Activated gamma-delta T cell (primary cell): ENCODE measurements around the gene PLAC8L1.
"Not testable (repeated sequence)": the region's sequence is repeated elsewhere in the genome, so short reads cannot be mapped to it uniquely, and the experiment has no call there.

Experiments used
- DNase-seq: peaks from one replicate; lab custom pipeline; 2025; lab: John Stamatoyannopoulos, UW
- total RNA-seq, 2 donors: gene quantifications; one replicate each; lab custom pipeline; 2026; lab: John Stamatoyannopoulos, UW

PLAC8L1 gene, protein sequence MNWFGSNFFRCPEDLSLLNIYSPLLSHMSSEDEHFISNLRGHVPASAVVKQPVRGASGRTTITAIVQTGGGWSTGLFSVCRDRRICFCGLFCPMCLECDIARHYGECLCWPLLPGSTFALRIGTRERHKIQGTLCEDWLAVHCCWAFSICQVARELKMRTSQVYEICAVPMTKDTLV
- 1.7 to 2.9 reads per million in 2 donors for total RNA-seq

DNA sequence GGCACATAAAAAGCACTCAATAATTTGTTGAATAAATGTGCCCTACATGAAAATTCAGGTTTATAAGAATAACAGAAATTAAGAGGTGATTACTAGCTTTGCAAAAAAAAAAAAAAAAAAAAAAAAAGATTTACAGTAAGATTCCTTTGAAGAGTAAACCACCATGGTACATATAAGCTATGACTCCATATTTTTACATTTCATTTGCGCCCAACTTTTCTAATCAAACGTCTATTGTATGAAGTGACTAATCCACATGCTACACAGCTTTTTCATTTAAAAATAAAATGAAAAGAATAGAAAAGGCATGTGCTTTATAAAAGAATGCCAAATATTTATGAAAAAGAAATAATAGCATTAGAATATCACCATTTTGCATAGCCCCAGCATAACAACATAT, at the start of gene PLAC8L1:
PLAC8L1 (minus strand) TSS at position 101 of the 400 bp plus-strand sequence. CDS start 1,266 bp downstream, outside the sequence.
- no peak for DNase-seq

DNA sequence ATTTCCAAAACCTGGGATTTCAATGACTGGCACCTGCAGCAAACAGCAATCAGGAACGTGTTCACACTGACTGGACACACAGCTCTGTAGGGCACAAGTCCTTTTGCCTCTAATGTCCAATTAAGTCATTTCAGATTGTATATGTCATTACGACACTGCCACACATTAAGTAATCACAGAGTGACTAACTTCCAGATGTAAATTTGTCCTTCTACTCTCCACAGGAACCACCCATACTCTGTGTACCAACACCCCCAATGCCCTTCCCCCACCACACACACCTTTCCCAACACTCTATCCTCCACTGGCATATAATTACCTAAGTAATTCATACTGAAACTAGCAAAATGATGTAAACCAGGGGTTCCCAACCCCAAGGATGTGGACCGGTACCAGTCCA, 46.6 kb upstream of the PLAC8L1 start:
- no peak for DNase-seq

DNA sequence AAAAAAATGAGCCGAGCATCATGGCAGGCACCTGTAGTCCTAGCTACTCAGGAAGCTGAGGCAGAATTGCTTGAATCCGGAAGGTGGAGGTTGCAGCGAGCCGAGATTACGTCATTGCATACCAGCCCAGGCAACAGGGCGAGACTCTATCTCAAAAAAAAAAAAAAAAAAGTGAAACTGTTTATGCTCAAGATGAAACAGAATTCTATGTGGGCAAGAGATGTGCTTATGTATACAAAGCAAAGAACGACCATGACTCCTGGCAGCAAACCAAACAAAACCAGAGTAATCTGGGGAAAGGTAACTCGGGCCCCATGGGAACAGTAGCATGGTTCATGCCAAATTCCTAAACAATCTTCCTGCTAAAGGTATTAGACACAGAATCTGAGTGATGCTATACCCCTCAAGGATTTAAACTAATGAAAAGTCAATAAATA, 32.6 kb upstream of the PLAC8L1 start:
- no peak for DNase-seq

DNA sequence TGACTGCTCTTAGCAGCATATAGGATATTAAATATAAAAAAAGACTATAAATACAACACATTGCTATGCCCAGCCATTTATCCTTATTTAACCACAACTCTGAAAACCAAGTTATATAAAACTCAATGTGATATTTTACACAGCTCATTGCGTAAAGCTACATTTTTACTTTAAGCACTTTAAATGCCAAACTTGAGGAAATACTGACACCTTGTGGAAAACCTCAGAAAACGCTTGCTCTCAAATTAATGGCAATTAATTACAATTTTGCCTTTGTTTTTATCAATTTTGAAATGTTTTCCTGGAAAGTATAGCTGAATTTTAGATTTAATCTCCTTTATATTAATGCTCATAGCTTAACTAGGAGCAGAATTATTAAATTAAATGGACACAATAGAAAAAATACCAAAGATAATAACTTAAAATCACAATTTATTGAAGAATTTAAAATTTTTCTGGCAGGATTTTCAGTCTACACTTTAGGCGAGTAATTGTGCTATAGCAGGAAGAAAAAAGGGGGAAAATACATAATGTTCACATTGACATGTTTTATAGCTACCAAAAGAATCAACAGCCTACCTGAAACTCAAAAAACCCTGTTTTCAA, 25.2 kb upstream of the PLAC8L1 start:
- no peak for DNase-seq

DNA sequence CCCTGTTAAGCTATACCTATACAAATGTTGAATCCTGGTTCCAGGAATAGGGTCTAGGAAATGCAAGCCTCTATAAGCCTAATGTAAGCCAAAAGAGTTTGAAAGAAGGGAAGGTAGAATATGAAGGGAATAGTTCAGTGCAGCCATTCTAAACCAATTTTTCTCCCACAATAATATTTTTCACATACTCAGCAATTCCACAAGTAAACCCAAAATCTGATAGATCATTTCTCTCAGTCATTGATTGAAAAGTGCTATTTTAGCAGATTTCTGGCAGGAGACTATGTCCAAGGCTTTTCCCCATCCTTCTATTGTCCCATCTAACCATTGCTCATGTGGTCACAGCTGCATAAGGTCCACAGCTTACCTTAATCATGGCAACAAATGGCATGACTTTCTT, 20.7 kb upstream of the PLAC8L1 start:
- no peak for DNase-seq

DNA sequence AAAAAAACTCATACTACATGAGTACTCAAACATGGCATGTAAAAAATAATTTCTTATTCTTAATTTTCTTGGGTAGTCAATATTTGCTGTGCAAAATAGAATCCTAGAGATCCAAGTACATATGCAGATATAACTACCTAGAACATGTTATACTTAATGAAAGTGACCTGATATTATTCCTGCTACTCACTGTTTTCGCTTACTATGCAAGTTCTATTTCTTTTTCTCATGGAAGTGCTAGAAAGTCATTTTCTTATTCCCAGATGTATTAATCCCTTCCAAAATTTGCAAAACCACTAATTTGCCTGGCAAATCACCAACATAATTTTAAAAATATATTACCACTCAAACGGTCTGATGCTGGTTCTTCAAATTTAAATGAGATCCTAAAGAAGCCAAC, 19.2 kb upstream of the PLAC8L1 start:
- DNase-seq: no peak

DNA sequence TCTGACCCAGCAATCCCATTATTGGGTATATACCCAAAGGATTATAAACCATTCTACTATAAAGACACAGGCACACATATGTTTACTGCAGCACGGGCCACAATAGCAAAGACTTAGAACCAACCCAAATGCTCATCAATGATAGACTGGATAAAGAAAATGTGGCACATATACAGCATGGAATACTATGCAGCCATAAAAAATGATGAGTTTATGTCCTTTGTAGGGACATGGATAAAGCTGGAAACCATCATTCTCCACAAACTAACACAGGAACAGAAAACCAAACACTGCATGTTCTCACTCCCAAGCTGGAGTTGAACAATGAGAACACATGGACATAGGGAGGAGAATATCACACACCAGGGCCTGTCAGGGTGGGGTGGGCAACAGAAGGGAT, 16.1 kb upstream of the PLAC8L1 start:
- DNase-seq: not testable (repeated sequence)

DNA sequence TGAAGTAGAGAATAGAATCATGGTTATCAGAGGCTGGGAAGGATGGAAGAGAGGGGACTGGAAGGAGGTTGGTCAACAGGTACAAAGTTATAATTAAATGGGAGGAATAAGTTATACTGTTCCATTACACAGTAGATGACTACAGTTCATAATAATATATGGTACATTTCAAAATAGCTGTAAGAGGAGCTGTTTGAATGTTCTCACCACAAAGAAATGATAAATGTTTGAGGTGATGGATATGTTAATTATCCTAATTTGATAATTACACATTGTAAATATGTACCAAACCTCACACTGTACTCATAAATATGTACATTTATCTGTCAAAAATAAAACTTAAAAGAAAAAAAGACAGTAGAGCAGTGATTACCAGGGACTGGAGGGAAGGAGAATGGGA, 12.9 kb upstream of the PLAC8L1 start:
- no peak for DNase-seq

DNA sequence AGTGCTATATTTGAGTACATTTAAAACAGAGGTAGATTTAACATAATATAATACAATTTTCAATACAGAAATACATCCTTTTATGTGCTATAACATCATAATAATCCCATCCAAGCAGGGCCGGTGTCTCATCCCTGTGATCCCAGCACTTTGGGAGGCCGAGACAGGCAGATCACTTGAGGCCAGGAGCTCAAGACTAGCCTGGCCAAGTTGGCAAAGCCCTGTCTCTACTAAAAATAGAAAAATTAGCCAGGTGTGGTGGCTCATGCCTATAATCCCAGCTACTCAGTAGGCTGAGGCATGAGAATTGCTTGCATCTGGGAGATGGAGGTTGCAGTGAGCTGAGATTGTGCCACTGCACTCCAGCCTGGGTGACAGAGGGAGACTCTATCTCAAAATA, 11.8 kb upstream of the PLAC8L1 start:
- not testable (repeated sequence) for DNase-seq

DNA sequence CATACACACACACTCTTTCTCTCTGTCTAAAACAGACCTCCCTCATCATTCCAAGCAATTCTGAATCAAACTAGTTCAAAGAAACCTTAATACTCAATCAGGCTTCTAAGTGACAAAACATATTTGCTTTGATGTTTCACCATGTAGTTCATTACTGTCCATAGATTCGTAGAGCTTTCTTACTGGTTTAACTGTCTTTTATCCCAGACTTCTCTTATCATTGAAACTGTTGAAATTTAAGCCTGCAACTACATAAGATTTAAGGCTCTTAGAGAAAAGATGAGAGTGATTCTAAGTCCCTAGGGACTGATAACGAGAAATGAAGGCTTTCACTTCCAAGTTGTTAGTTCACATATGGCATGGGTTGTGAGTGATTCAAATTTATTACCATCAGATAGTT, 11.0 kb upstream of the PLAC8L1 start:
- no peak for DNase-seq

DNA sequence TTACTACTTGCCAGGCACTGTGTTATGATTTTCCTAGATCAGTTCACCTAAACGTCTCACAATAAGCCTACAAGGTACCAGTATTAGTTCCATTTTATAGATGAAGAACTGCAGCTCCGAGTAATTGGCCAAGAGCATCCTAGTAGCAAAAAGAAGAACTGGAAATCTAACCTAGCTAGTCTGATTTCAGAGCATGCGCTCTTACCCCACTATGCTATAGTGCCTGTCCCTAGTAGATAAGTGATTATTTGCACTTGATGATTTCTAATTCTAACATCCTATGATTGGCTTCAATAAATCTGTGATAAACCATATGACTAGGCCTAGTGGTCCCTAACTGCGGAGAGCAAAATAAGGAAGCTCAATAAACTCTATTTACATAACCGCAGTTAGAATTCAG, 7.1 kb upstream of the PLAC8L1 start:
- DNase-seq: no peak

DNA sequence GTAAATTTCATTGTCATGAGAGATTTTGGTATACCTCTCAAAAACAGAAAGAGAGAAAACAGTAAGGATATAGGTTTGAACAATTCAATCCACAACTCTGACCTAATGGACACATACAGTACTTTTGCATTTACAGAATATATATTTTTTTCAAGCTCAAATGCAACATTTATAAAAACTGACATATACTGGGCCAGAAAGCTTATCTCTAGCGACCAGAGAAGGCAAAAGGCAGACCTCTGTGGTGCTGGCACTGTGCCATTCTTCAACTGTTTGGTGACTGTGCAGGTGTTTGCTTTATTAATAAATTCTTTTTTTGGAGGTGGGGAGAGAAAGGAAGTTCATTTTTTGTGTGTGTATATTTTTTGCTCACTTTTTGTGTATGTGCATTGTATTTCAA, 6.0 kb upstream of the PLAC8L1 start:
- DNase-seq: no peak

DNA sequence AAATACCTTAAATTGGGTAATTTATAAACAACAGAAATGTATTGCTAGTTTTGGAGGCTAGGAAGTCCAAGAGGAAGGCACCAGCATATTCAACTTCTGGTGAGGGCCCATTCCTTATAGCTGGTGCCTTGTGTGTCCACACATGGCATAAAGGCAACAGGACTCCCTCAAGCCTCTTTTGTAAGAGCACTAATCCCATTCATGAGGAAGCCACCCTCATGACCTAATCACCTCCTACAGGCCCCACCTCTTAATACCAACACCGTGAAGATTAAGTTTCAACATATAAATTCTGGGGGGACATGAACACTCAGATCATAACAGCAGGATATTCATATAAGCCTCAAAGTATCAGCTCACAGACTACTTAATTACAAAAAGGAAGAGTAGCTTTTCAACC, 4.0 kb upstream of the PLAC8L1 start:
- no peak for DNase-seq

DNA sequence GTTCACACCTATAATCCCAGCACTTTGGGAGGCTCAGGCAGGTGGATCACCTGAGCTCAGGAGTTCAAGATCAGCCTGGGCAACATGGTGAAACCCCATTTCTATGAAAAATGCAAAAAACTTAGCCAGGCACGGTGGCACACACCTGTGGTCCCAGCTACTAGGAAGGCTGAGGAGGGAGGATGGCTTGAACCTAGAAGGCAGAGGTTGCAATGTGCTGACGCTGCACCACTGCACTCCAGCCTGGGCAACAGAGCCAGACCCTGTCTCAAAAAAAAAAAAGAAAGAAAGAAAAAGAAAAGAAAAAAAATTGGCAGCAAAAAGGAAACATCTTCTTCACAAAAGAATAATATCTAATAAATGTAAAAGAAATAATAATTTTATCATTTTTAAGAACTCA, 3.5 kb upstream of the PLAC8L1 start:
- not testable (repeated sequence) for DNase-seq

DNA sequence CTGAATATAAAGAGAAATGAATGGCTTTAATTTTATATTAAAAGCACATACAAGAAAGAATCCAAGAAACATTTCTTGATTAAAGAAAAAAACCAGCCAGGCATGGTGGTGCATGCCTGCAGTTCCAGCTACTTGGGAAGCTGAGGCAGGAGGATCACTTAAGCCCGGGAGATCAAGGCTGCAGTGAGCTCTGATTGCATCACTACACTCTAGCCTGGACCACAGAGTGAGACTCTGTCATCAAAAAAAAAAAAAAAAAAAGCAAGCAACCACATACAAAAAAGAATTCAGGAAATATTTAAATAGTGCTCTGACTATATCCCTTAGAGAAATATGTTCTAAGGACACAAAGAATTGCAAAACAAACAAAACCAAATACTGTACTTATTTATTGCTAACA, 2.5 kb upstream of the PLAC8L1 start:
- no peak for DNase-seq

DNA sequence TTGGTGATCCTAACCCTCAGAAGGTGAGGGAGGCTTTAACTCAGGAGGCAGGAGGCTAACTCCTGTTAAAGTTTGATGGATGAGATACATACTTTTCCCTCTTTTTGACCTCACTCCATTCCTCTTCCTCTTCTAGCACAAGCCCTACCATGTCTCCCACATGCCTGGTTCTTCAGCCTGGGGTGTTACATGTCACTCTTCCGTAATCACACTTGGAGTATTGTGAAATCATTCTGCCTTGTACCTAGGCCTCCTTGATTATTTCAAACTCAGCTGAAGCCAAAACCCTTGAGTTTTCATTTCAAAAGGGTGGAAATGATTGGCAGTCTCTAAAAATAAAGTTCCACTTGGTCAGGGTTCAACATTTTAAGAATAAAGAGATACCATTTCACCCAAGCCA, 1.8 kb downstream of the PLAC8L1 start:
- DNase-seq: no peak

DNA sequence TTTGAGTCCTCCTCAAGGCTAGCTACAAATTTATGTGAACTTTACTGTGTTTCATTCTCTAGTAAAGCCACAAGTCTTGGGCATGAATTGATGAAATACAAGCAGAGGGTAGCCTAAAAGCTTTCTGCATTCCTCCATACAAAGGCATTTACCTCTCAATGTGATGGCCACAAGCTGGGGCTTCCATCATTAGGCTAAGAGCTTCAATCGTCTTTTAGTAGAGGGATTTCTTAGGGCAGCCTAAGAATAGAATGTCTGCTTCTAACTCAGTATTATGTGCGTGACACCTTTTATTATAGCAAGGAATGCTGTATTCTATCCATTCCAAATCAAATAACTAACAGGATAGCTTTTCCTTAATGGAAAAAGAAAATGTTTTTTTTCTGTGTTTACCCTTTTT, 3.7 kb downstream of the PLAC8L1 start:
- no peak for DNase-seq

DNA sequence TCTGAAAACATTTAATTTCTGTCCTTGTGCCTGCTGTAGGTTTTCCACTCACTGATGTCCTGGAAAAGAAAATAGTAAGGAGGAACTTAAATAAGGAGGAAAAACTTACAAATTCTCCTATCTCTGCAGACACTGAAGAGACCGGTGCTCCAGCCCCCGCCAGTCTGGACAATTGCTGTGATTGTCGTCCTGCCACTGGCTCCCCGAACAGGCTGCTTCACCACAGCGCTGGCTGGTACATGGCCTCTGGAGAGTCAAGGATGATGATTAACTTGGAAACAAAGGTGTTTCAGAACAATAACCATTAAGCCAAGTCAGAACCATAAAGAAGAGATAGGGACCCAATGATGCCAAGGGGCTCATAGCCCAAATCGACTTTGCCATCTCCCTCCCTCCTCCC, 7.3 kb downstream of the PLAC8L1 start:
- no peak for DNase-seq

DNA sequence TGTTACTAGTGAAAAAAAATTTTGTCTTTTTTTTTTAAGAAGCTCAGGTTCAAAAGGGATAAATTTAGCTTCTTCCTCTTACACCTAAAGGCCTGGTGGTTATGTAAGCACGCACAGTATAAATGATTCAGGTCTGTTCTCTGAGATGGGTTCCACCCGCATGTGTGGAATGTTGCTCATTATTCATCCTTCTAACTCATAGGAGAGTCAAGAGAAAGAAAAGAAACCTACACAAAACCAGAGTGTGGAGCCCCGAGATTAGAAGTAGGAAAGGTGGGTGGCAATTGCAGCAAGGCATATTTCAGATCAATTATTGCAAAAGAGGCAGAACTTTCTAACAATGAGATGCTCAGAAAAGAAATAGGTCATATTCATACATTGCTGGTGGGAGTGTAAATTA, 13.5 kb downstream of the PLAC8L1 start:
- no peak for DNase-seq

DNA sequence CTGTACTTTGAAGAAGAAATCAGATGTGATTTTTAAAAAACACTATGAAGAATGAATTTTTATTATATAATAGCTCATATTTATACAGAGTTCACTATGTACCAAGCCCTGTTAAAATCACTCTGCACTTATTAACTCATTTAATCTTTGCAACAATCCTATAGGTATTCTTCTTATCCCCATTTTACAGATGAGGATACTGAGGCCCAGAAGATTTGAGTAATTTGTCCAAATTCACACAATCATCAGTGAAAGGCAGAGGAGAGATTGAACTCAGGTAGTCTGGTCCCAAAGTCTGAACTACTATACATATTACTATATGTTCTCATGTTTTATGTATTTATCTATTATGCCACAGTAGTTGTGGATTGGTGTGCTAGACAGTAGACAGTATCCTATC, 16.1 kb downstream of the PLAC8L1 start:
- DNase-seq: no peak

DNA sequence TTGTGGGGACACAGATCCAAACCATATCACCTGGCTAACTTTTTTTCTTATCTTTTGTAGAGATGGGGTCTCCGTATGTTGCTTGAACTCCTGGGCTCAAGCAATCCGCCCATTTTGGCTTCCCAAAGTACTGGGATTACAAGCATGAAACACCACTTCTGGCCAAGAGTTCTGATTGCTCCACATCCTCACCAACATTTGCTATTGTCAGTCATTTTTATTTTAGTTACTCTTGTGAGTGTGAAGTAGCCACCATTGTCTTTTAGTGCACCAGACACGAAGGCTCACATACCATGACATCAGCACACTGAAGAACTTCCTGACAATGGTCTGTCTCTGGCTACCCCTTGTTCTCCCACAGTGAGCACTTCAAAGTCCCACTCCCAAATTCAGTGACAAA, 17.3 kb downstream of the PLAC8L1 start:
- DNase-seq: no peak

DNA sequence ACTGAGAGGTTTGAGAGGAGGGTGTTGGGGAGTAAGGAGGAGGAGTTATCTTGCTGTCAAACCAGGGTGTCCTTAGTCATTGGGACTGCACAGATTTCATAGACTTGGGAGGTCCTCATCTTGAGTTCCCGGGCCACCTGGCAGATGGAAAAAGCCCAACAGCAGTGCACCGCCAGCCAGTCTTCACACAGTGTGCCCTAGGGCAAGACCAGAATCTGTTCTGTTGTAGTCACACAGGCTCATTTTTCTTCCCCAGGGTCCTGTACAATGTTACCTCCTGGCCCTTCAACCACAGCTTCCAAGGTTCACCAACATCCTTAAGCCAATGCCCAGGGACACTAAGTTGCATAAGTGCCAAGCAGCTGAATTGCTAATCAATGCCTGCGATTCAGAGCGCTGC, 21.0 kb downstream of the PLAC8L1 start:
- no peak for DNase-seq

DNA sequence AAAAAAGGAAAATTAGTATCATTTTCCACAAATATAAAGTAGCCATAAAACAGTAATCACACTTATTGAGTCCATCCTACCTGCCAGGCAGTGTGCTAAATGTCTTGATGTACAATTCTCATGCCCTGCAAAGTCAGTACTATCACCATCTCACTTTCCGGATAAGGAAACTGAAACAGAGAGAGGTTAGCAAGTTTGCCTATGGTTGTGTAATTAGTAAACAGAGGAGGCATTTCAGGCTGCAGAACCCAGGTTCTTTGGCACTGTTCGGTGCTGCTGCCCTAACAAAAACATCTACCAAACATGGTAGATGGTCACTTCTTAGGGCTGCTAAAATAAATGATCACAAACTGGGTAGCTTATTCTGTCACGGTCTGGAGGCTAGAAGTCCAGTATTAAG, 22.6 kb downstream of the PLAC8L1 start:
- DNase-seq: no peak

DNA sequence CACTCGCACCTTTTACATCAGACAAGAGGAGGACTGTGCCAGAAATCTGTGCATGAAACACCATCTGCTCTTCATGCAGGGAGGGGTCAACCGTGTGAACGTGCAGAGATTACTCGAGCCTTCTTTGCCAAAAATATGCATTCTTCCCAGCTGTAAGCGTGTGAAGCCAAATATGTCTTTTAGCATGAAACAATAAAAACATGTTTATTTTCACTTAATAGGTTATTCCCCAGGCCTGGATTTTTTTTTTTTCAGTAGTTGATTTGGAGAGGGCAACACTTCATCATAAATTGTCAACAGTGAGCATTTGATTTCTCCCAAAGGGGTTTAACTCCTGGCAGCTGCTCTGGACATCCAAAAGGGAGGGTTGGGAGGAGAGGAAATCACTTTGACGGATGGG, 23.8 kb downstream of the PLAC8L1 start:
- no peak for DNase-seq
